DOHH2 (cell line): ENCODE data around the gene GPC6.
"Not testable (repeated sequence)": the region's sequence is repeated elsewhere in the genome, so short reads cannot be mapped to it uniquely, and the experiment has no call there.

Experiments used
- H3F3A ChIP-seq: fragments of 200-600 bp; sonication (generic), shearing (Covaris generic); 2 replicates; pipeline ENCODE4 v1.6.0; 2016; ENCODE audit warnings: antibody characterized with exemption, mild to moderate bottlenecking; ENCODE audit not compliant: control insufficient read depth, insufficient read depth
- H3K27ac ChIP-seq: fragments of 200-600 bp; sonication (generic); 2 replicates; pipeline ENCODE4 v1.5.1; 2014; ENCODE audit warnings: low read depth, mild to moderate bottlenecking, low read length, moderate library complexity
- H3K27me3 ChIP-seq: fragments of 200-600 bp; sonication (generic); 2 replicates; pipeline ENCODE4 v1.6.1; 2014; ENCODE audit warnings: mild to moderate bottlenecking, low read length, mixed read lengths; ENCODE audit not compliant: control insufficient read depth
- H3K36me3 ChIP-seq: fragments of 200-600 bp; sonication (generic); 2 replicates; pipeline ENCODE4 v1.6.1; 2014; ENCODE audit warnings: mild to moderate bottlenecking, low read length, moderate library complexity, mixed read lengths; ENCODE audit not compliant: control insufficient read depth
- H3K4me1 ChIP-seq: fragments of 200-600 bp; sonication (generic); 2 replicates; pipeline ENCODE4 v1.6.1; 2014; ENCODE audit warnings: mild to moderate bottlenecking, low read length, mixed read lengths; ENCODE audit not compliant: control insufficient read depth
- H3K4me2 ChIP-seq: fragments of 200-600 bp; sonication (generic); 2 replicates; pipeline ENCODE4 v1.6.0; 2014; ENCODE audit warnings: mild to moderate bottlenecking, low read length, moderate library complexity
- H3K4me3 ChIP-seq: fragments of 200-600 bp; sonication (generic); 2 replicates; pipeline ENCODE4 v1.5.1; 2014; ENCODE audit warnings: mild to moderate bottlenecking, low read length, mixed read lengths
- H3K79me2 ChIP-seq: fragments of 200-600 bp; sonication (generic); 2 replicates; pipeline ENCODE4 v1.6.1; 2014; ENCODE audit warnings: mild to moderate bottlenecking, low read length, mixed read lengths; ENCODE audit not compliant: control insufficient read depth
- H3K9me2 ChIP-seq: fragments of 200-600 bp; sonication (generic); replicated peaks from 2 replicates; pipeline ENCODE4 v1.6.1; 2014; ENCODE audit warnings: mild to moderate bottlenecking, low read length, mixed read lengths; ENCODE audit not compliant: control insufficient read depth
- H3K9me3 ChIP-seq: fragments of 200-600 bp; sonication (generic); 2 replicates; pipeline ENCODE4 v1.6.1; 2014; ENCODE audit warnings: antibody characterized with exemption, low read length, mixed read lengths; ENCODE audit not compliant: control insufficient read depth, insufficient read depth
- H4K20me1 ChIP-seq: fragments of 200-600 bp; sonication (generic); 2 replicates; pipeline ENCODE4 v1.6.0; 2014; ENCODE audit warnings: low read depth, mild to moderate bottlenecking, antibody characterized with exemption, low read length, moderate library complexity; ENCODE audit not compliant: control insufficient read depth, insufficient read depth
- CTCF ChIP-seq: fragments of 200-600 bp; sonication (generic); IDR thresholded peaks from one replicate; pipeline ENCODE4 v1.5.1; 2014; ENCODE audit warnings: antibody characterized with exemption, mild to moderate bottlenecking, low read depth, low read length; ENCODE audit not compliant: poor library complexity, severe bottlenecking
- EZH2phosphoT487 ChIP-seq: fragments of 200-600 bp; sonication (generic); IDR thresholded peaks from 2 replicates; pipeline ENCODE4 v1.6.1; 2017; ENCODE audit warnings: borderline replicate concordance, mild to moderate bottlenecking, antibody characterized with exemption, low read length, moderate library complexity, mixed read lengths

The GPC6 gene

GRCh38 chr13:93477238-93477637, 250.6 kb downstream of the GPC6 start:
- Histone ChIP-seq H3K9me3 (peaks cover 12% of the 10 kb centered on the region; the same call in 1 of the 2 replicates), H4K20me1 (no peaks in the 10 kb centered on the region), H3K79me2 (no peaks in the 10 kb centered on the region), H3F3A (no peaks in the 10 kb centered on the region), H3K27ac (no peak overlapping the region), H3K4me2 (no peak overlapping the region), H3K27me3 (no peaks in the 10 kb centered on the region), H3K36me3 (no peaks in the 10 kb centered on the region), H3K4me3 (no peak overlapping the region), H3K4me1 (no peaks in the 10 kb centered on the region), H3K9me2 (no peaks in the 10 kb centered on the region)
- TF ChIP-seq CTCF (no peak), EZH2phosphoT487 (no peak)

- Histone ChIP-seq H3K9me3 (no peaks in the 10 kb centered on the region), H3K27me3 (no peaks in the 10 kb centered on the region), H3K4me1 (peaks cover 3% of the 10 kb centered on the region), H3K4me2 (no peak overlapping the region), H4K20me1 (no peaks in the 10 kb centered on the region), H3K27ac (no peak overlapping the region), H3K9me2 (no peaks in the 10 kb centered on the region), H3K79me2 (no peaks in the 10 kb centered on the region), H3K36me3 (no peaks in the 10 kb centered on the region), H3F3A (no peaks in the 10 kb centered on the region), H3K4me3 (no peak overlapping the region)
- no peak for TF ChIP-seq EZH2phosphoT487
These were observed 254.0 kb downstream of the GPC6 start for GRCh38 chr13:93480553-93481106.

GRCh38 chr13:93496117-93496516, 269.5 kb downstream of the GPC6 start:
- H3K4me2 ChIP-seq, H3K27ac ChIP-seq, H3K9me2 ChIP-seq, H4K20me1 ChIP-seq, H3K9me3 ChIP-seq, H3K79me2 ChIP-seq, H3K27me3 ChIP-seq, H3F3A ChIP-seq, H3K4me3 ChIP-seq, H3K36me3 ChIP-seq, H3K4me1 ChIP-seq: not testable (repeated sequence)

- H3K36me3 ChIP-seq: no peaks in the 10 kb centered on the region
- H3K9me3 ChIP-seq: peaks cover 3% of the 10 kb centered on the region; the same call in 1 of the 2 replicates
- H3F3A ChIP-seq: no peaks in the 10 kb centered on the region
- no peaks in the 10 kb centered on the region for H3K27me3 ChIP-seq
- no peak overlapping the region for H3K4me3 ChIP-seq
- H3K4me2 ChIP-seq: no peak overlapping the region
- no peaks in the 10 kb centered on the region for H3K79me2 ChIP-seq
- TF ChIP-seq CTCF (no peak), EZH2phosphoT487 (no peak)
- H3K27ac ChIP-seq: no peak overlapping the region
- H3K4me1 ChIP-seq: no peaks in the 10 kb centered on the region
- H3K9me2 ChIP-seq: no peaks in the 10 kb centered on the region
- no peaks in the 10 kb centered on the region for H4K20me1 ChIP-seq
These were observed 270.5 kb downstream of the GPC6 start for GRCh38 chr13:93496985-93497673.
